PC-9 (cell line): Measurements from ENCODE around the gene DNAJC22.

Experiments
- EZH2 ChIP-seq: fragments of 200-600 bp; sonication (generic); IDR thresholded peaks from 2 replicates; pipeline ENCODE4 v1.8.0; 2017; ENCODE audit warnings: antibody characterized with exemption, low read depth
- TF ChIP-seq, protein P1 (sequence below): fragments of 200-600 bp; sonication (generic); conservative IDR thresholded peaks from 2 replicates; pipeline ENCODE4 v1.6.1; 2017; ENCODE audit warnings: mixed run types, antibody characterized with exemption, mild to moderate bottlenecking, moderate library complexity

DNA sequence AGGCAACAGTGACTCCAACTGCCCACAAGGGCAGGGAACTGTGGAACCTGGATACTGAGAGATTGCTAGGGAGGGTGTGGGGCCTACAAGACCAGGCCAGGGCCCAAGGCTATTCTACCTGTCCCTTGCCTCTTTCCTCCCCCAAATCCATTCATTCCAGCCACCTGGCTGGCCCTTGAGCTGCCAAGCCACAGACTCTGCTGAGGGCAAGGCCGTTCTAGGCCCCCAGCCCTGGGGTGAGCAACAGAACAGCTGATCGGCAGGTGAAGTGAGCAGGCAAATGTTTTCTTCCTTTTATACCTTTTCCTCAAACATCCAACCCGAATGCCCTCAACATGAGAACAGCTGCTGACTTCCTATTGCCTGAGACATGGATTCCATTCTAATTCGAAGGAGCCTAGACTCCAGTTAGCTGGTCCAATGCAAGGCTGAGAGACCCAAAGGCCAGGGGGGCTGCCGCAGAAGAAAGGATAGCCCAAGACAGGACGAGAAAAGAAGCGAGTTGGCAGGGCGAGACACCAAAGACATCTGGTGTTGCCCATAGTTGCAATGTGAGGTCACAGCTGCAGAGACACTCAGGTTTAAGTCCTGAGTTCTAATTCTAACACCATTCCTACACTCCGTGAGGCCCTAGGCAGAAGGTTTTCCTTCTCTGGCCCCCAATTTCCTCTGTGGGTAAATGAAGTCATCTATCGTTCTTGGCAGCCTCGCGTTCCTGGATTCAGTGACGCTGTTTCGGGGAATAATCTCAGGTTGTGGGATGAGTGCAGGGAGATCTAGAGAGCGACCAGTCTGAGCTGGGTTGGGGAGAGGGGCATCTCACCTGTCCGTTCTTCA is 11.4 kb upstream of the DNAJC22 start:
- TF ChIP-seq, protein P1, sequence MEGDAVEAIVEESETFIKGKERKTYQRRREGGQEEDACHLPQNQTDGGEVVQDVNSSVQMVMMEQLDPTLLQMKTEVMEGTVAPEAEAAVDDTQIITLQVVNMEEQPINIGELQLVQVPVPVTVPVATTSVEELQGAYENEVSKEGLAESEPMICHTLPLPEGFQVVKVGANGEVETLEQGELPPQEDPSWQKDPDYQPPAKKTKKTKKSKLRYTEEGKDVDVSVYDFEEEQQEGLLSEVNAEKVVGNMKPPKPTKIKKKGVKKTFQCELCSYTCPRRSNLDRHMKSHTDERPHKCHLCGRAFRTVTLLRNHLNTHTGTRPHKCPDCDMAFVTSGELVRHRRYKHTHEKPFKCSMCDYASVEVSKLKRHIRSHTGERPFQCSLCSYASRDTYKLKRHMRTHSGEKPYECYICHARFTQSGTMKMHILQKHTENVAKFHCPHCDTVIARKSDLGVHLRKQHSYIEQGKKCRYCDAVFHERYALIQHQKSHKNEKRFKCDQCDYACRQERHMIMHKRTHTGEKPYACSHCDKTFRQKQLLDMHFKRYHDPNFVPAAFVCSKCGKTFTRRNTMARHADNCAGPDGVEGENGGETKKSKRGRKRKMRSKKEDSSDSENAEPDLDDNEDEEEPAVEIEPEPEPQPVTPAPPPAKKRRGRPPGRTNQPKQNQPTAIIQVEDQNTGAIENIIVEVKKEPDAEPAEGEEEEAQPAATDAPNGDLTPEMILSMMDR = no peak
- TF ChIP-seq EZH2 = no peak
